ENCODE measurements around the gene SMIM44.

GRCh38 chr19:3496392-3497273, 13.4 kb upstream of the SMIM44 start:
- no peak for TF ChIP-seq CTCF (IDR thresholded peaks at IDR 0.05)
- no peak for TF ChIP-seq EZH2 (IDR thresholded peaks at IDR 0.05; ENCODE audit: borderline replicate concordance, insufficient read depth, low read depth, low read length, poor library complexity, severe bottlenecking)

Data from B cell (primary cell).